HepG2 (cell line): ENCODE measurements around the gene SPHK2. TPM values are rescaled to one million over a fixed set of nuclear protein-coding genes. Genes with fewer than 3 reads are reported as not detected.

Source experiments
- ATAC-seq: fragments of 200-7000 bp; cut with Tn5 transposase; 3 replicates; pipeline ENCODE4 v1.9.1; 2020; ENCODE audit warnings: mild to moderate bottlenecking, moderate library complexity
- BruUV-seq: library from RNA; stranded (reverse); fragments of 400-500 nt; replicated peaks from 2 replicates; lab custom pipeline; 2021; lab: Mats Ljungman, UMichigan
- CTCF ChIA-PET: fragments of 300-600 bp; formaldehyde crosslinking; extraction: SDS; loops from one replicate; lab custom pipeline; 2021; ENCODE audit warnings: low total read pairs, inconsistent platforms, low intra/inter-chr PET ratio; lab: Yijun Ruan, JAX
- POLR2A ChIA-PET: fragments of 350-600 bp; sonication (Branson Sonifier 250); formaldehyde crosslinking; loops from one replicate; lab custom pipeline; 2020; ENCODE audit warnings: antibody characterized with exemption, inconsistent platforms; lab: Yijun Ruan, JAX
- DNase-seq: peaks from one replicate; pipeline ENCODE4 v3.0.0-alpha.2; 2015; ENCODE audit warnings: low spot score
- FAIRE-seq: peaks from 3 replicates; lab custom pipeline; 2011; peaks lifted over from hg19 to GRCh38; lab: Jason Lieb, UNC
- H2AFZ ChIP-seq: one replicate; pipeline ENCODE4 v1.6.1; 2011; ENCODE audit warnings: low read length, inconsistent platforms
- H3K27ac ChIP-seq: fragments of 300-600 bp; 3 replicates; pipeline ENCODE4 v1.8.0; 2011; ENCODE audit warnings: mixed run types, mild to moderate bottlenecking, mixed read lengths, low read length, inconsistent platforms; ENCODE audit not compliant: insufficient read depth; ENCODE audit errors: extremely low read length
- H3K27me3 ChIP-seq, 2 experiments: fragments of 200-600 bp in 1 of 2; 2 replicates in 1 of 2; 3 replicates in 1 of 2; pipeline versions ENCODE4 v1.6.0 to v1.8.0; 2011; ENCODE audit warnings: low read length in 2 of 2, mild to moderate bottlenecking in 2 of 2, moderate library complexity in 2 of 2, inconsistent platforms in 1 of 2; ENCODE audit not compliant: insufficient read depth in 2 of 2, control insufficient read depth in 1 of 2
- H3K36me3 ChIP-seq, 2 experiments: fragments of 200-600 bp in 1 of 2; replicated peaks in 1 of 2; 2 replicates in 1 of 2; 3 replicates in 1 of 2; pipeline versions ENCODE4 v1.5.1 to v1.8.0; 2011; ENCODE audit warnings: low read length in 2 of 2, inconsistent platforms in 1 of 2; ENCODE audit not compliant: insufficient read depth in 2 of 2, control insufficient read depth in 1 of 2
- H3K4me1 ChIP-seq: 2 replicates; pipeline ENCODE4 v1.5.1; 2012; ENCODE audit warnings: low read length, inconsistent platforms; ENCODE audit not compliant: insufficient read depth
- H3K4me2 ChIP-seq: 2 replicates; pipeline ENCODE4 v1.6.0; 2011; ENCODE audit warnings: low read depth, low read length, inconsistent platforms
- H3K4me3 ChIP-seq, 3 experiments: fragments of 200-600 bp in 1 of 3; sonication (generic), shearing (Covaris generic) in 1 of 3; replicated peaks in 1 of 3; 2 replicates each; pipeline ENCODE4 v1.5.1; 2011 to 2016; ENCODE audit warnings: low read length in 3 of 3, inconsistent platforms in 2 of 3, low read depth in 2 of 3, mild to moderate bottlenecking in 2 of 3, control low read depth in 1 of 3, mixed read lengths in 1 of 3; ENCODE audit not compliant: insufficient read depth in 1 of 3
- H3K79me2 ChIP-seq: one replicate; pipeline ENCODE4 v1.6.1; 2011; ENCODE audit warnings: low read length, inconsistent platforms; ENCODE audit not compliant: insufficient read depth
- H3K9ac ChIP-seq: 2 replicates; pipeline ENCODE4 v1.6.0; 2011; ENCODE audit warnings: mild to moderate bottlenecking, low read depth, low read length, inconsistent platforms; ENCODE audit not compliant: insufficient read depth
- H3K9me3 ChIP-seq: 2 replicates; pipeline ENCODE4 v1.5.1; 2012; ENCODE audit warnings: mild to moderate bottlenecking, low read length
- H4K20me1 ChIP-seq: 2 replicates; pipeline ENCODE4 v1.6.0; 2011; ENCODE audit warnings: inconsistent platforms, mild to moderate bottlenecking, low read length, moderate library complexity; ENCODE audit not compliant: insufficient read depth
- AGO2 ChIP-seq: fragments of 200-400 bp; formaldehyde crosslinking; optimal IDR thresholded peaks from 2 replicates; pipeline ENCODE3; 2017; ENCODE audit warnings: mild to moderate bottlenecking, low read depth, low read length, moderate library complexity
- GTF3A ChIP-seq: sonication (generic); formaldehyde crosslinking; conservative IDR thresholded peaks from 2 replicates; pipeline ENCODE4 v1.4.0; 2020; ENCODE audit warnings: mild to moderate bottlenecking, missing genetic modification reagents
- HNRNPL ChIP-seq: fragments of 200-400 bp; formaldehyde crosslinking; IDR thresholded peaks from 2 replicates; pipeline ENCODE4 v1.6.1; 2017; ENCODE audit warnings: mild to moderate bottlenecking, low read depth, low read length
- HOMEZ ChIP-seq: IDR thresholded peaks from 2 replicates; pipeline ENCODE4 v1.6.1; 2016; ENCODE audit warnings: low read depth
- MZF1 ChIP-seq: sonication (generic); formaldehyde crosslinking; IDR thresholded peaks from 2 replicates; pipeline ENCODE4 v1.8.1; 2023; ENCODE audit warnings: mild to moderate bottlenecking, missing genetic modification reagents, borderline replicate concordance
- RBM22 ChIP-seq: fragments of 200-400 bp; formaldehyde crosslinking; optimal IDR thresholded peaks from 2 replicates; pipeline ENCODE3; 2017; ENCODE audit warnings: mild to moderate bottlenecking, low read length, moderate library complexity
- RORA ChIP-seq: sonication (generic); formaldehyde crosslinking; IDR thresholded peaks from 2 replicates; pipeline ENCODE4 v1.5.0; 2020; ENCODE audit warnings: mild to moderate bottlenecking, missing genetic modification reagents, moderate library complexity
- RXRA ChIP-seq: sonication (generic); formaldehyde crosslinking; IDR thresholded peaks from 2 replicates; pipeline ENCODE4 v1.5.1; 2020; ENCODE audit warnings: missing genetic modification reagents
- SMARCE1 ChIP-seq: fragments of 450-650 bp; IDR thresholded peaks from 2 replicates; pipeline ENCODE4 v1.6.1; 2017; ENCODE audit warnings: borderline replicate concordance
- TEF ChIP-seq: sonication (generic); formaldehyde crosslinking; IDR thresholded peaks from 2 replicates; pipeline ENCODE4 v1.5.0; 2020; ENCODE audit warnings: missing genetic modification reagents
- TIGD3 ChIP-seq: sonication (generic); formaldehyde crosslinking; IDR thresholded peaks from 2 replicates; pipeline ENCODE4 v1.5.1; 2020; ENCODE audit warnings: mild to moderate bottlenecking, missing genetic modification reagents, borderline replicate concordance
- ZEB1 ChIP-seq: IDR thresholded peaks from 2 replicates; pipeline ENCODE4 v1.6.1; 2012; ENCODE audit warnings: mild to moderate bottlenecking, low read depth, inconsistent platforms; ENCODE audit not compliant: insufficient replicate concordance
- ZNF768 ChIP-seq: sonication (generic); formaldehyde crosslinking; IDR thresholded peaks from 2 replicates; pipeline ENCODE4 v1.4.0; 2020; ENCODE audit warnings: missing genetic modification reagents
- ZNF788 ChIP-seq: sonication (generic); formaldehyde crosslinking; IDR thresholded peaks from 2 replicates; pipeline ENCODE4 v1.5.0; 2020; ENCODE audit warnings: mild to moderate bottlenecking, missing genetic modification reagents, borderline replicate concordance
- ZNF792 ChIP-seq: IDR thresholded peaks from 2 replicates; pipeline ENCODE4 v1.6.1; 2016
- WGBS: methylation state at CpG from one replicate; pipeline ENCODE4 v1.1.6; 2017; ENCODE audit warnings: low lambda C conversion rate; 5-methylcytosine and 5-hydroxymethylcytosine counted together
- in situ Hi-C: cut with HindIII; loops from 2 replicates; pipeline ENCODE4 v1.10.0; 2017; ENCODE audit warnings: low pct_unique_long_range_greater_than_20kb; ENCODE audit not compliant: extremely low pct_ligation_motif_present
- intact Hi-C: fragments of 100-400 bp; cut with micrococcal nuclease; formaldehyde crosslinking; loops from one replicate; pipeline ENCODE4 v1.10.0; 2022; ENCODE audit not compliant: unreplicated experiment
- polyA plus RNA-seq, 8 experiments: library from polyadenylated mRNA; depleted of rRNA in 3 of 8; stranded (reverse) in 7 of 8; unstranded in 1 of 8; fragments of >200 nt; fragmentation: Illumina TruSeq in 4 of 8; extraction: Trizol in 4 of 8; gene quantifications; 2 replicates each; pipeline versions ENCODE4 v1.2.1 to v1.2.3, GENCODE V29; 2011 to 2016; ENCODE audit warnings: low read depth in 4 of 8, missing spikeins in 1 of 8, mixed read lengths in 1 of 8; ENCODE audit not compliant: insufficient read depth in 1 of 8
- total RNA-seq, 5 experiments: library from RNA; depleted of rRNA; stranded (reverse); fragments of >200 nt; fragmentation: Illumina TruSeq; extraction: Trizol; gene quantifications; 2 replicates each; pipeline ENCODE4 v1.2.3, GENCODE V29; 2016; ENCODE audit warnings: low read depth in 1 of 5

The SPHK2 gene
- total and polyA plus RNA-seq, 2 of the 13 experiments (the other 11 are each of a cell fraction or from before 2014, with no cell fraction given) = 2.9 to 14.4 TPM

- Histone ChIP-seq H3K9ac (no peak overlapping the region), H3K27me3 (no peaks in the 10 kb centered on the region), H3K4me2 (no peak overlapping the region), H3K79me2 (no peaks in the 10 kb centered on the region), H3K4me1 (peaks cover 59% of the 10 kb centered on the region), H3K36me3 (no peaks in the 10 kb centered on the region), H3K4me3 (no peak overlapping the region), H2AFZ (no peak overlapping the region), H3K9me3 (no peaks in the 10 kb centered on the region), H3K27ac (peak overlapping the region; percentile 69), H4K20me1 (no peaks in the 10 kb centered on the region)
- WGBS = 93% methylated on average over 34 of the region's 34 CpGs
- ATAC-seq (no peak), FAIRE-seq (no peak), DNase-seq (no peak)
- no TSS peak for BruUV-seq
- no peak for TF ChIP-seq ZNF768 (CRISPR knock-in tag)
- TF ChIP-seq ZEB1 = no peak
- no peak for TF ChIP-seq TIGD3 (CRISPR knock-in tag)
- TF ChIP-seq ZNF788 (CRISPR knock-in tag) = no peak
- no peak for TF ChIP-seq ZNF792
- TF ChIP-seq HOMEZ = no peak
- TF ChIP-seq RBM22 = peak; percentile 15
- no peak for TF ChIP-seq RORA (CRISPR knock-in tag)
- TF ChIP-seq RXRA (CRISPR knock-in tag) = no peak
- no peak for TF ChIP-seq TEF (CRISPR knock-in tag)
- TF ChIP-seq GTF3A (CRISPR knock-in tag) = no peak
- peak; percentile 9 for TF ChIP-seq AGO2
- no peak for TF ChIP-seq SMARCE1
- TF ChIP-seq HNRNPL = peak; percentile 29; the same call in 1 of the 2 replicates
- TF ChIP-seq MZF1 (CRISPR knock-in tag) = no peak
- ChIA-PET CTCF (no interaction called here), POLR2A (interaction anchor here (1.8 kb wide), 1 partner anchor 10 kb away, joined by 20 read pairs; the partner anchor contains the start of genes RPL18 and SPHK2)
- intact Hi-C loops = no loop called here
- in situ Hi-C loops = no loop called here
These were observed 9.4 kb downstream of the SPHK2 start for GRCh38 chr19:48628486-48629296.
